Prostate gland (tissue), 2 donors: ENCODE data around the gene RBM20. TPM values are rescaled to one million over a fixed set of nuclear protein-coding genes. Genes with fewer than 3 reads are reported as not detected.
"Not testable (repeated sequence)": the region's sequence is repeated elsewhere in the genome, so short reads cannot be mapped to it uniquely, and the experiment has no call there.

Experiments used
- DNase-seq: peaks from one replicate; pipeline ENCODE4 v3.0.0-alpha.2; 2019; ENCODE audit warnings: low spot score
- H3K27ac ChIP-seq, 2 donors: fragments of 200-600 bp; sonication (generic); 2 replicates each; pipeline ENCODE4 v1.5.1; 2017 to 2019
- H3K27me3 ChIP-seq: fragments of 200-600 bp; sonication (generic); replicated peaks from 2 replicates; pipeline ENCODE4 v1.5.1; 2019; ENCODE audit not compliant: insufficient read depth
- H3K36me3 ChIP-seq, 2 donors: fragments of 200-600 bp; sonication (generic); 1 replicate in 1 of 2; 2 replicates in 1 of 2; pipeline versions ENCODE4 v1.5.1 to v1.8.1; 2017 to 2019
- H3K4me1 ChIP-seq: fragments of 200-600 bp; sonication (generic); replicated peaks from 2 replicates; pipeline ENCODE4 v1.5.1; 2019
- H3K4me3 ChIP-seq, 2 donors: fragments of 200-600 bp; sonication (generic); 2 replicates each; pipeline ENCODE4 v1.5.1; 2017 to 2019
- H3K9me3 ChIP-seq: fragments of 200-600 bp; sonication (generic); 2 replicates; pipeline ENCODE4 v1.5.1; 2017
- POLR2A ChIP-seq: fragments of 450-650 bp; IDR thresholded peaks from one replicate; pipeline ENCODE4 v1.6.1; 2016; ENCODE audit warnings: antibody characterized with exemption, mild to moderate bottlenecking
- POLR2AphosphoS5 ChIP-seq: sonication (generic); formaldehyde crosslinking; IDR thresholded peaks from one replicate; pipeline ENCODE4 v1.6.1; 2017; ENCODE audit warnings: antibody characterized with exemption
- WGBS: methylation state at CpG from one replicate; pipeline ENCODE4 v1.1.5; 2018; 5-methylcytosine and 5-hydroxymethylcytosine counted together
- intact Hi-C: fragments of 100-400 bp; cut with DNase I; formaldehyde crosslinking; loops from one replicate; pipeline ENCODE4 v1.14.2; 2022
- total RNA-seq, 2 donors: library from RNA; depleted of rRNA; stranded (reverse); fragments of >200 nt; gene quantifications; one replicate each; pipeline ENCODE4 v1.1.0, GENCODE V29; 2016
- TF ChIP-seq, protein P1 (sequence below), 4 experiments: fragments of 200-600 bp in 2 of 4; fragments of 450-650 bp in 2 of 4; sonication (generic) in 2 of 4; IDR thresholded peaks; 1 replicate in 3 of 4; 2 replicates in 1 of 4; pipeline ENCODE4 v1.5.1; 2016 to 2019; ENCODE audit warnings: antibody characterized with exemption in 4 of 4, mild to moderate bottlenecking in 2 of 4, moderate library complexity in 2 of 4

Gene RBM20
- total RNA-seq, 2 donors from 2014 or later, result 0.41 to 2.8 TPM

DNA sequence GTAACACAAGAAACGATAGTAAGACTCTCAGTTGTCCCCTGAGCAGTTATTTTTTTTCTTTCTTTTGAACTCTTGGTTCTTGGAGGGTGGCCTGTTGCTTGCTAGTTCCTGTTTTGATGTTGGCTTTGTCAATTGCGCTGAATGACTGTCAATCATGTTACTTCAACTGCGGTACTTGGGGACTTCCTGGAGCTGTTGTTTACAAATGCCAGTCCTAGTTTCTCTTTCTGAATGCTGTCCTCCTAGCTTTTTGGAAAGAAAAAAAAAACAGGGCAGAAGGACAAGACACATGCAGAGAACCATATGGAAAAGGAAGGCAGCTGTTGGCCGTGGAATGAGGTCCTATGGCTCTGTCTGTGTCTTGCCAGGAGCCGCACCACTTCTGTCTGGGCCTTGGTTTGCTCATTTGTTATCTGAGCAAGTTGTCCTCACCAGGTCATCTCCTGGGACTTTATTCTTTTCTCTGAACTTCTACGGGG is 220.6 kb downstream of the RBM20 start:
- Histone ChIP-seq H3K4me1 (no peaks in the 10 kb centered on the region), H3K27me3 (no peaks in the 10 kb centered on the region), H3K27ac (peak overlapping the region; percentile 72 to 74), H3K4me3 (no peak overlapping the region), H3K9me3 (no peaks in the 10 kb centered on the region), H3K36me3 (no peaks in the 10 kb centered on the region)
- TF ChIP-seq, protein P1, sequence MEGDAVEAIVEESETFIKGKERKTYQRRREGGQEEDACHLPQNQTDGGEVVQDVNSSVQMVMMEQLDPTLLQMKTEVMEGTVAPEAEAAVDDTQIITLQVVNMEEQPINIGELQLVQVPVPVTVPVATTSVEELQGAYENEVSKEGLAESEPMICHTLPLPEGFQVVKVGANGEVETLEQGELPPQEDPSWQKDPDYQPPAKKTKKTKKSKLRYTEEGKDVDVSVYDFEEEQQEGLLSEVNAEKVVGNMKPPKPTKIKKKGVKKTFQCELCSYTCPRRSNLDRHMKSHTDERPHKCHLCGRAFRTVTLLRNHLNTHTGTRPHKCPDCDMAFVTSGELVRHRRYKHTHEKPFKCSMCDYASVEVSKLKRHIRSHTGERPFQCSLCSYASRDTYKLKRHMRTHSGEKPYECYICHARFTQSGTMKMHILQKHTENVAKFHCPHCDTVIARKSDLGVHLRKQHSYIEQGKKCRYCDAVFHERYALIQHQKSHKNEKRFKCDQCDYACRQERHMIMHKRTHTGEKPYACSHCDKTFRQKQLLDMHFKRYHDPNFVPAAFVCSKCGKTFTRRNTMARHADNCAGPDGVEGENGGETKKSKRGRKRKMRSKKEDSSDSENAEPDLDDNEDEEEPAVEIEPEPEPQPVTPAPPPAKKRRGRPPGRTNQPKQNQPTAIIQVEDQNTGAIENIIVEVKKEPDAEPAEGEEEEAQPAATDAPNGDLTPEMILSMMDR (IDR thresholded peaks at IDR 0.05), result no peak
- TF ChIP-seq POLR2AphosphoS5, result peak; percentile 48
- intact Hi-C loops, result no loop called here
- DNase-seq, result no peak
- WGBS, result 37% methylated on average over 6 of the region's 6 CpGs

DNA sequence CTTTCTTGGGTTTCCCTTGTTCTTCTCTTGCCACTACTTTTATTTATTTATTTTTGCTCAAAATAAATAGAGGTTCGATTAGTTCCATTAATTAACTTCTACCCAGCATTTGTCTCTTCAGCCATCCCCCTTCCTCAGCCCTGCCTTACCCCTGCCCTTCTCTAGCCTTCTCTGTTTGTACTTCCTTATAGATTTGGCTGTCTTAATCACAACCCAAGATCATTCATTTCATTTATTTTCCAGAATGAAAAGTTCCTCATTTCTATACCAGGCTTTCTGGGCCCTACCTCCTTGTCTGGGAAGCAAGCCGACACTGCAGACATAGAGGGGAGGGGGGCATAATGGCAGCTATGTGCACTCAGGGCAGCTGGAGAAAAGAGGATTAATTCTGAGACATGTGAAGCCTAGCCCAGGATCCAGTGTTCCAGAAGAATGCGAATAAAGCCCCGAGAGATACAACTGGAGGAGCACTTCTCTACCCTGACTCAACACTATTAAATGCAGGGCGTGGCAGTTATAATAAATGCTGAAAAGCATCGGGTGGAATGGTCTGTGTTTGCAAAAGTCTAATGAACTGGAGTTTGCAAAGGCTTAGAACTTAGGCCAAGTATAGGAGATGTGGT is 221.2 kb downstream of the RBM20 start:
- no peaks in the 10 kb centered on the region for H3K4me1 ChIP-seq
- peak; percentile 63 for DNase-seq
- no peaks in the 10 kb centered on the region for H3K36me3 ChIP-seq
- WGBS, result 6% methylated on average over 6 of the region's 6 CpGs
- H3K4me3 ChIP-seq, result no peak overlapping the region
- intact Hi-C loops, result no loop called here
- no peaks in the 10 kb centered on the region for H3K9me3 ChIP-seq
- H3K27ac ChIP-seq, result peak overlapping the region; percentile 72 to 74
- H3K27me3 ChIP-seq, result no peaks in the 10 kb centered on the region
- TF ChIP-seq POLR2AphosphoS5, result peak; percentile 69
- TF ChIP-seq, protein P1 (IDR thresholded peaks at IDR 0.05), result no peak

DNA sequence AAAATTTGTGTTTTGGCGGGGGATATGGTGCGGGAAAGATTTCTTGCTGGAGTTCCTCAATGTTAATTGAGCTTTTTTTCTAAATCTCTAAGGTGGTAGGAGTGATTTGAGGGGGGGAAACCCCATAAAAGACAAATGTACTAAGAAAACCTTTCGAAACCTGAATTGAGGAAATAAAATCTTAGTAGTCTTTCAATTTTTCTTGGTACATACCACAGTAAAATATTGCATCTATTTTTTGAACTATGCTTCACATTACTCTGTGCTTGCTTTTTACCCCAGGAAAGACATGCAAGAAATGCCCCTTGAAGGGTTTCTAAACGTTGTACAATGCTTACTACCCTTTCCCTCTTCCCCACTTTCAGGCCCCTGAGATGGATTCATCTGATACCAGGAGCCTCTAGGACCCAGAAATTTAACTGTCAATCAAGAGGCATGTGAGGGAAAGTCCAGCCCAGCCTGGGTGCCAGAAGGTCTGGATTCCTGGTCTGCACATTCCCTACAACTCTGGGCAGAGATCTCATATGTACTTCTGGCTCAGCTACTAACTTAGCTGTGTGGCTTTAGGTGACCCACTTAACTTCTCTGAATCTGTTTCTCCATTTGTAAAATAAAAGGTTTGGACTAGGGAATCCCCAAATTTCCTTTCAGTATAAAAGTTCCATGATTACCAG is 221.8 kb downstream of the RBM20 start:
- DNase-seq, result no peak
- peak overlapping the region; percentile 72 to 74 for H3K27ac ChIP-seq
- TF ChIP-seq, protein P1 (IDR thresholded peaks at IDR 0.05), result no peak
- TF ChIP-seq POLR2AphosphoS5 (no peak), POLR2A (no peak)
- WGBS, result 40% methylated on average over 4 of the region's 4 CpGs
- intact Hi-C loops, result no loop called here
- no peaks in the 10 kb centered on the region for H3K27me3 ChIP-seq
- no peaks in the 10 kb centered on the region for H3K9me3 ChIP-seq
- H3K4me1 ChIP-seq, result peaks cover 4% of the 10 kb centered on the region
- H3K4me3 ChIP-seq, result no peak overlapping the region
- H3K36me3 ChIP-seq, result no peaks in the 10 kb centered on the region

DNA sequence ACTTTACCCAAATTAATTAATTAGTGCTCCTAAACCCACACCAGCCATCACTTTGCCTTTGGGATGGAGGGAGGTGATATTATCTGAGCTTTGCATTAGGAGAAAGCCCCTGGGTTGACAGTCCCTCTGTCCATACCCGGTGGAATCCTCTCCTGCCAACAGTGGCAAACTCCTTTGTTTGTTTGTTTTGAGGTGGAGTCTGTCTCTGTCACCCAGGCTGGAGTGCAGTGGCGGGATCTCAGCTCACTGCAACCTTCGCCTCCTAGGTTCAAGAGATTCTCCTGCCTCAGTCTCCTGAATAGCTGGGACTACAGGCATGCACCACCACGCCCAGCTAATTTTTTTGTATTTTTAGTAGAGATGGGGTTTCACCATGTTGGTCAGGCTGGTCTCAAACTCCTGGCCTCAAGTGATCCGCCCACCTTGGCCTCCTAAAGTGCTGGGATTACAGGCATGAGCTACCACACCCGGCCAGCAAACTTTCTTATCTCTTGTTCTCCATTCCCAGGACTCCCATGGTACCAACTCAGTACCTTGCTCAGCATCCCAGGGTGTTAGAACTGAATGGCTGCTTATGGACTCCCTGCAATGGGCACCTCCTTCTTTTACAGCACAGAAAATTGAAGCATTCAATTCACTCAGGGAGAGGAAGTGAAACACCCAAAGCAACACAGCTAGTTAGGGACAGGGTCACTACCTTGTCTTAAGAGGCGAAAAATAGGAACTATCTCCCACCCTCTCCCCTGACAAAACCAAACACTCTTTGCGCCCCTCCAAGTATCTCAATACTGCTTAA is 223.1 kb downstream of the RBM20 start:
- not testable (repeated sequence) for H3K4me1 ChIP-seq, DNase-seq

DNA sequence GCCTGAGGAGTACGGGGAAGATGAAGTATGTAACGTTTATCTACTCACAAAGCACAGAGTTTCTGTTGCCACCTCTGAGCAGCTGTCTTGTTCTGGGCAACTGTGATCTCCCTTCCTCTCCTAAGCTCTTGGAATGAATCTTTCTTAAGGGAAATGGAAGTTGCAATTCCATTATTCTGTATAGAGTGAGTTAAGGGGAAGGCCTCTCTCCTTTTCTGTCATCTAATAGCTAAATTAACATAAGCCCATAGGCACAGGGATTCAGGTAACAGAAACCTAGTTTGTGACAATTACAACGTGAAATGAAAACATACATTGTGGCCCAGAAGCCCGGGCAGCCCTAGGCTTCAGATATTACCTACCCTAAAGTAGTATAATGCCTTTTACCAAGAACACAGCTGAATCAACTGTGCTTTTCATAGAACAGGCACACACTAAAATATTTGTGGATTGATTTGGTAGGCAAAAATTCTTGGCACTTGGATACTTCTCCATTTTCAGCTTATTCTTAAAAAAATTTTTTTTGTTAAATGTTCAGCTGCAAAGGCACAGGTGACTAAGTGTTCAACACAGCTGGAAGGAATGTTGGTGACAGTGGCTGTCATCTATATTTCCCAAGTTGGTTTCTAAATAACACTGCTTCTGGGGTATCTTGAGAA is 223.8 kb downstream of the RBM20 start:
- Histone ChIP-seq H3K4me3 (no peak overlapping the region), H3K4me1 (peaks cover 7% of the 10 kb centered on the region), H3K36me3 (no peaks in the 10 kb centered on the region), H3K27ac (no peak overlapping the region), H3K9me3 (no peaks in the 10 kb centered on the region), H3K27me3 (no peaks in the 10 kb centered on the region)
- 69% methylated on average over 4 of the region's 4 CpGs for WGBS
- intact Hi-C loops, result no loop called here
- TF ChIP-seq, protein P1 (IDR thresholded peaks at IDR 0.05), result no peak
- TF ChIP-seq POLR2A (no peak), POLR2AphosphoS5 (no peak)
- DNase-seq, result no peak

More for the DNA sequence above, 223.1 kb downstream of the RBM20 start:
- WGBS, result 82% methylated on average over 8 of the region's 8 CpGs
- H3K27me3 ChIP-seq, H3K9me3 ChIP-seq, intact Hi-C loops, H3K27ac ChIP-seq, H3K4me3 ChIP-seq, H3K36me3 ChIP-seq: not testable (repeated sequence)
